GM12864 (cell line): ENCODE data around the gene CHRNA10.

ENCODE experiments used
- DNase-seq: peaks from one replicate; pipeline ENCODE4 v3.0.0-alpha.2; 2011; ENCODE audit warnings: low read depth
- H3K4me3 ChIP-seq: 2 replicates; pipeline ENCODE4 v1.5.1; 2011; ENCODE audit warnings: mild to moderate bottlenecking, low read depth, low read length, control low read depth
- CTCF ChIP-seq: IDR thresholded peaks from 2 replicates; pipeline ENCODE4 v1.5.1; 2011; ENCODE audit warnings: low read depth, mild to moderate bottlenecking, moderate library complexity, low read length, control low read depth, inconsistent platforms; ENCODE audit errors: missing control alignments

Gene CHRNA10

GRCh38 chr11:3700910-3701309 is 29.7 kb upstream of the CHRNA10 start:
- TF ChIP-seq CTCF: no peak

DNA sequence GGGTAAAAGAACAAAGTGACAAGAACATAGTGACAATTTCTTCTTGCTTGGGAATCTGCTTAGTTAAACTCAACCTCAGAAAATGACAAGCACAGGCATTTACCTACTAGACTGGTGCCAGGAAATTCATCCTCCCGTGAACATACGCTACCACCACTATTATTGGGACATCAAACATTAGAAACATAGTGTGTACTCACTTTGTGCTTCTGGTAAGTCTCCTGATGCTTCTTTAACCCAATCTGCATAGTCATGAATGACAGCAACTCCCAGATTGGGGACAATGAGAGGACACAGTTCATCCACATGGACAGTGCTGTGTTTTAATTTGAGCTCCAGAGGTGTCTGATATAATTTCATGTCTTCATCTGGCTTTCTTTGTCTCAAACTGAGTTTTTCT is 29.2 kb upstream of the CHRNA10 start:
- no peak for DNase-seq
- TF ChIP-seq CTCF: no peak
- no peak overlapping the region for H3K4me3 ChIP-seq

More at GRCh38 chr11:3700910-3701309, 29.7 kb upstream of the CHRNA10 start:
- DNase-seq: no peak
- H3K4me3 ChIP-seq: no peak overlapping the region

- TF ChIP-seq CTCF: no peak
- no peak for DNase-seq
- no peak overlapping the region for H3K4me3 ChIP-seq
These were observed 15.6 kb upstream of the CHRNA10 start for GRCh38 chr11:3686751-3687150.

DNA sequence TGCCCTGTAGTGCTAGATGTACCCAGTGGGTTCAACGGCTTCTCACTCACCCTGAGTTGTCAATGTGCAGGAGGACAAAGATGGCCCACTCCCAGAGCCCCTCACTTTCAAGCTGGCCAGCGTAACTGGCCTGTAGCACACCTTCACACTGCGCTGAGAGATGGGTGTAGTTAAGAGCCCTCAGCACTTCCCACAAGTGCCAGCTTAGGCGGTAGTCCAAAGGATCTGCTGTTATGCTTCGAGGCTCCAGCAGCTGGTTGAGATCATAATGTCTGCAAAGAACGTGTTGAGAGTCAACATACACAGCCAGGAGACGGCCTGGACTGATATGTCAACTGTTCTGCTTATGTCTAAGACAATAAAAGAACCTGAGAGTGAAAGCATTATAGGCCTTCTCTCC is 14.7 kb upstream of the CHRNA10 start:
- H3K4me3 ChIP-seq: no peak overlapping the region
- TF ChIP-seq CTCF: no peak
- DNase-seq: no peak

GRCh38 chr11:3684819-3685172 is 13.6 kb upstream of the CHRNA10 start:
- TF ChIP-seq CTCF: no peak
- H3K4me3 ChIP-seq: no peak overlapping the region
- no peak for DNase-seq

GRCh38 chr11:3684129-3684818 is 13.1 kb upstream of the CHRNA10 start:
- H3K4me3 ChIP-seq: no peak overlapping the region
- no peak for DNase-seq
- TF ChIP-seq CTCF: no peak

GRCh38 chr11:3683039-3683438 is 11.9 kb upstream of the CHRNA10 start:
- DNase-seq: no peak
- TF ChIP-seq CTCF: no peak
- H3K4me3 ChIP-seq: no peak overlapping the region
